ENCODE measurements around the gene PAX5.

GRCh38 chr9:36828611-36829013 is 205.5 kb downstream of the PAX5 start:
- TF ChIP-seq POLR2A (IDR thresholded peaks at IDR 0.05; ENCODE audit: low read length) (no peak), GATA1 (IDR thresholded peaks at IDR 0.05; ENCODE audit: low read depth, low read length) (no peak)
